OCI-LY1 (cell line): ENCODE measurements around the gene DAPK2.

Experiments
- H2AFZ ChIP-seq: fragments of 200-600 bp; sonication (generic), shearing (Covaris generic); 2 replicates; pipeline ENCODE4 v1.6.0; 2014; ENCODE audit warnings: antibody characterized with exemption, mild to moderate bottlenecking, low read length
- H3F3A ChIP-seq: fragments of 200-600 bp; sonication (generic), shearing (Covaris generic); 2 replicates; pipeline ENCODE4 v1.6.0; 2014; ENCODE audit warnings: mild to moderate bottlenecking, antibody characterized with exemption, low read length, moderate library complexity; ENCODE audit not compliant: insufficient read depth
- H3K27ac ChIP-seq: fragments of 200-600 bp; sonication (generic); 2 replicates; pipeline ENCODE4 v1.5.1; 2014; ENCODE audit warnings: low read length, mixed run types, mild to moderate bottlenecking, low read depth; ENCODE audit not compliant: poor library complexity, severe bottlenecking
- H3K27me3 ChIP-seq: fragments of 200-600 bp; sonication (generic); 2 replicates; pipeline ENCODE4 v1.6.0; 2014; ENCODE audit warnings: antibody characterized with exemption, mild to moderate bottlenecking, low read length, moderate library complexity; ENCODE audit not compliant: insufficient read depth
- H3K36me3 ChIP-seq: fragments of 200-600 bp; sonication (generic); 2 replicates; pipeline ENCODE4 v1.6.1; 2014; ENCODE audit warnings: mild to moderate bottlenecking, antibody characterized with exemption, low read length, moderate library complexity, mixed read lengths; ENCODE audit not compliant: insufficient read depth
- H3K4me1 ChIP-seq: fragments of 200-600 bp; sonication (generic); 2 replicates; pipeline ENCODE4 v1.5.1; 2014; ENCODE audit warnings: mild to moderate bottlenecking, low read length, moderate library complexity; ENCODE audit not compliant: insufficient read depth, severe bottlenecking
- H3K4me2 ChIP-seq: fragments of 200-600 bp; sonication (generic), shearing (Covaris generic); 2 replicates; pipeline ENCODE4 v1.6.1; 2014; ENCODE audit warnings: low read length
- H3K4me3 ChIP-seq: fragments of 200-600 bp; sonication (generic); 2 replicates; pipeline ENCODE4 v1.5.1; 2014; ENCODE audit warnings: low read length, low read depth, mild to moderate bottlenecking, mixed read lengths; ENCODE audit not compliant: poor library complexity, severe bottlenecking
- H3K79me2 ChIP-seq: fragments of 200-600 bp; shearing (Covaris generic); 2 replicates; pipeline ENCODE4 v1.6.1; 2016; ENCODE audit warnings: mixed run types, low read length, mixed read lengths; ENCODE audit not compliant: insufficient read depth
- H3K9ac ChIP-seq: fragments of 200-600 bp; sonication (generic), shearing (Covaris generic); 2 replicates; pipeline ENCODE4 v1.6.1; 2014; ENCODE audit warnings: mild to moderate bottlenecking, low read length, mixed read lengths
- H3K9me2 ChIP-seq: fragments of 200-600 bp; sonication (generic), shearing (Covaris generic); 2 replicates; pipeline ENCODE4 v1.6.1; 2014; ENCODE audit warnings: low read depth, mild to moderate bottlenecking, low read length, mixed read lengths
- H3K9me3 ChIP-seq: fragments of 200-600 bp; shearing (Covaris generic); 2 replicates; pipeline ENCODE4 v1.6.1; 2014; ENCODE audit warnings: low read length, mixed read lengths
- H4K20me1 ChIP-seq: fragments of 200-600 bp; sonication (generic), shearing (Covaris generic); 2 replicates; pipeline ENCODE4 v1.6.0; 2016; ENCODE audit warnings: mild to moderate bottlenecking, low read length; ENCODE audit not compliant: insufficient read depth
- CTCF ChIP-seq: fragments of 200-600 bp; sonication (generic), shearing (Covaris generic); IDR thresholded peaks from 2 replicates; pipeline ENCODE4 v1.5.1; 2017; ENCODE audit warnings: mild to moderate bottlenecking, antibody characterized with exemption, low read length, moderate library complexity, mixed read lengths
- EZH2 ChIP-seq: fragments of 200-600 bp; sonication (generic), shearing (Covaris generic); IDR thresholded peaks from 2 replicates; pipeline ENCODE4 v1.8.0; 2017; ENCODE audit warnings: borderline replicate concordance, mixed run types, mild to moderate bottlenecking, antibody characterized with exemption, low read length, moderate library complexity, mixed read lengths

DAPK2 gene

GRCh38 chr15:63858448-63858847 is 187.8 kb downstream of the DAPK2 start:
- Histone ChIP-seq H3K36me3 (no peaks in the 10 kb centered on the region), H3K9me2 (no peaks in the 10 kb centered on the region), H3K27me3 (no peaks in the 10 kb centered on the region), H3F3A (no peaks in the 10 kb centered on the region), H4K20me1 (no peaks in the 10 kb centered on the region), H3K4me3 (no peak overlapping the region), H3K79me2 (no peaks in the 10 kb centered on the region), H3K27ac (no peak overlapping the region), H3K9ac (no peak overlapping the region), H2AFZ (no peak overlapping the region), H3K9me3 (no peaks in the 10 kb centered on the region), H3K4me2 (no peak overlapping the region), H3K4me1 (peaks cover 11% of the 10 kb centered on the region)
- no peak for TF ChIP-seq EZH2
- no peak for TF ChIP-seq CTCF

- no peaks in the 10 kb centered on the region for H4K20me1 ChIP-seq
- H3F3A ChIP-seq: no peaks in the 10 kb centered on the region
- H3K27ac ChIP-seq: no peak overlapping the region
- no peak overlapping the region for H3K4me2 ChIP-seq
- no peak overlapping the region for H3K4me3 ChIP-seq
- no peaks in the 10 kb centered on the region for H3K36me3 ChIP-seq
- H3K9me3 ChIP-seq: no peaks in the 10 kb centered on the region
- H3K9ac ChIP-seq: no peak overlapping the region
- no peak for TF ChIP-seq EZH2
- TF ChIP-seq CTCF: no peak
- peaks cover 11% of the 10 kb centered on the region for H3K4me1 ChIP-seq
- H2AFZ ChIP-seq: no peak overlapping the region
- no peaks in the 10 kb centered on the region for H3K79me2 ChIP-seq
- no peaks in the 10 kb centered on the region for H3K27me3 ChIP-seq
- H3K9me2 ChIP-seq: no peaks in the 10 kb centered on the region
Observed at GRCh38 chr15:63857461-63857856, 188.8 kb downstream of the DAPK2 start.
